Activated CD4-positive, CD25-positive, alpha-beta regulatory T cell treated with anti-CD3 and anti-CD28 coated beads, Interleukin-2, amount 50 U/mL, for 16 hours (primary cell): Measurements from ENCODE around the gene ACO1.

Source experiments
- DNase-seq: peaks from one replicate; pipeline ENCODE4 v3.0.0-alpha.2; 2020; ENCODE audit warnings: low read depth, low spot score

Gene ACO1

GRCh38 chr9:32487981-32488380 lies 103.5 kb downstream of the ACO1 start:
- DNase-seq, result no peak

- DNase-seq, result no peak
Measured at GRCh38 chr9:32490601-32491000, 106.2 kb downstream of the ACO1 start.

DNA sequence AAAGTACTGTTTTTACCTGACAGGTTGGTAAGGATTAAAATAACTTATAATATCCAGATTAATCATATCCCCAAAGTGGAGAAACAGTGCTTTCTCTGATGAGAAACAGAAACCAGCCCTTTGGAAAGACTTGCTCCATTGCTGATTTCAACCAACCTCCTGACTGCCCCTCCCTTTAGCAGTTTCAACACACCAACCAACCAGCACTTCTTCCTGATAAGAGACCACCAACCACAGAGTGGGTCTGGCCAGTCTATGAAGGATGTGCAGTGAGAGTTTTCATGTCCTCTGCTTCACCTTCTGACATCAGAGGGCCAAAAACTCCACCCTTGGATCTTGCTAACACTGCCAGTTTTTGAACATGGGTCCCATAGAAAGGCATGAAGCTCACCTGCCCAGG lies 113.5 kb downstream of the ACO1 start:
- no peak for DNase-seq

GRCh38 chr9:32500768-32501167 lies 116.3 kb downstream of the ACO1 start:
- no peak for DNase-seq

- no peak for DNase-seq
Measured at GRCh38 chr9:32501868-32502267, 117.4 kb downstream of the ACO1 start.

GRCh38 chr9:32502464-32502863 lies 118.0 kb downstream of the ACO1 start:
- DNase-seq, result no peak

DNA sequence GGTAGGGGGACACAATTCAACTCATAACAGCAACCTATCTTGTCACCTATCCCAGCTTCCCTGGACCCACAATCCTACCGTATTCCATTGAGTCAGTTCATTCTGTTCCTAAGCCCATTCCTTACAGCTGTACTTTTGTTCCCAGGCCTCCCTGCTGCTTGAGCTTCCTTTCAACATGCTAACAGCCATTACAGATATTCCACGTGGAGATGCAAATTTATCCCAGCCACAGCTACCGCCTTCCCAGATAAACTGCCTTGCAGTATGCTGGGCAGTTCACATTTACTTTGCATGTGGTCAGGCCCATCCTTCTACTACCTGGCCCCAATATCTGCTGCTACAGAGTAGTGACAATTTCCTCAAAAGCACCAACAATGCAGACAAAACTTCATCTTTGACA lies 118.6 kb downstream of the ACO1 start:
- no peak for DNase-seq
